ENCODE data around the gene MAFG.

The MAFG gene

GRCh38 chr17:81909966-81910839 is 17.3 kb downstream of the MAFG start:
- no peak for DNase-seq (ENCODE audit: low spot score)

- DNase-seq (ENCODE audit: low spot score): no peak
These were observed 18.3 kb downstream of the MAFG start for GRCh38 chr17:81909231-81909630.

DNA sequence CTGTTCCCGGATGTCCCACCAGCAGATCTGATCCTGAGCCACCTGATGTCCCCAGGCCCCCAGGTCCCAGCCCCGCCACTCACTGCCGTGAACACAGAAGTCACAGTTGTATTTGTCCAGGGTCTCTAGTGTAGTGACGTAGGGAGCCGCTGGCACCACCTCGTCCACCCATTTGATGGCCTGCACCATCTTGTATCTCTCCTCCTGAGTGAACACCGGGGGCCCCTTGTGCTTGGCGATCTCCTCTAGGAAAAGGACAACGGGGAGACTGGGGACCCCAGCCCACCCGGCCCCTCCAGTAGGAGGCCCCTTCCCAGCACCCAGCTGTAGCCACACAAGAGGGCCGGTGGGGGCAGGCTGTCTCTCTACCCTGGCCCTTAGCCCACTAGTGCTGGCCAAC is 18.7 kb downstream of the MAFG start:
- DNase-seq (ENCODE audit: low spot score): no peak

DNA sequence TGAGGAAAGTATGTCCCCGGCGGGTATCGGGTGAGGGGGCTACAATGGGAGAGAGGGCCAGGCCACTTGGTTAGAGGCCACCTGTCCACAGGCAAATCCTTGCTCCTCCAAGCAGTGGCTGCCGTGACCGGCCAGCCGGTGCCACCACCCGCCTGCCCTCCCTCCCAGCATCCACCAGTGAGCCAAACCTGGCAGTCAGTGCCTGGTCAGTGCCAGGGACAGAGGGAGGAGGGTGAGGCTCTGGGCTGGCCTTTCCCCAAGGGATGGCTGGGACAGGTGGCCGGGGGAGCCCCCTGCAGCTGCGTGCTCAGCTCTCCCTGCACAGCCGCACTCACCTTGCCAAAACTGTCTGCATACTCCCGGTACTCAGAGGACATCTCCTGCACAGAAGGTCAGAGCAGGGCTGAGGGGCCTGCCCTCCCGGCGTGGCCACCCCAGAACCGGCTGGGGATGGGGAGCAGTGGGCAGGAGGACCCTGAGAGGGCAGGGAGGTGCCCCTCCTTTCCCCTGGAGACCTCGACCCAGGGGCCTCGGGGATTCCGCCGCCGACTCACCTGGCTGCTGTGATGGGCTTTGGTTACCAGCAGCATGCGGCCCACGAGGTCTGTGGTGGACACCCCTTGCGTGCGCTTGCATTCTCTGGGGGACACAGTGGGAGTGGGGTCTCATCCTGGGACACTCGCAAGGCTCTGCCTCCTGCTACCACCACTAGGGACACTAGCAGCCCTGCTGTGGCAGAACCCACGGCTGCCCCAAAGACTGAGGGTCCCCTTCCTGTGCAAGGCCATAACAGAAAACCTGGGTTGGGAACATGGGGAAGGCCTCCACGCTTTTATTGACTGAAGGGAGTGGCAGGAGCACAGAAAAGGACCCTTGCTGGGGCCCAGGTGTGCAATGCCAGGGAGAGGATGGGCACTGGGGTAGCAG is 20.1 kb downstream of the MAFG start:
- DNase-seq (ENCODE audit: low spot score): no peak

DNA sequence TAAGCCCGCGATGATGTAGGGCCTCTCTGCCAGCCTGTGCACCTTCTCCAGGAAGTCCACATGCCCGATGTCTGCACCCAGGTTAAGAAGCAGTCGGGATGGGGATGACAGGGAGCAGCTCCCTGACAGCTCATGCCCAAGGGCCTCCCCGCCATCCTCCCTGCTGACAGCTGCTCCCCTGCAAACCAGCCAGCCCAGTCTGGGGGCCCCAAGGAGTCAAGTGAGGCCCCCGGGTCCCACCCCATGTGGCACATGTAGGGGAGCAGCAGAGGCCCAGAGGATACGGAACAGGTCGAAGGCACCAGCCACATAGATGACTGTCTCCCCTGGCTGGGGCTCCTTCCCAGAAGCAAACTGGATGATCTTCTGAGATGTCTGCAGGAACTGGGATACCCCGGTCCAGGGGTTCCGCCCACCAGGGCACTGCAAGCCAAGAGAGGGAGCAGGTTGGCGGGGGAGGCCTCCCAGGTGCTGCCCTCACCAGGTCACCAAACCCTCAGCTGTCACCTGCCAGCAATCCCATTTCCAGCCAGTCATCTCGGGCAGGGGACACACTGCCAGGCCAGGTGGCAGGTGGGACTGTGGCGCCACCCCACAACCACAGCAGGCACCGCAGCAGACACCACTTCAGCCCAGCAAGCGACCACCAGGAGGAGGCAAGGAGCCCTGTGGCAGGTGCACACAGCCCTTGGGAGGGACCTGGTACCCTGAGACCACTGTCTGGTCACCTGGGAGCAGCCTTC is 20.9 kb downstream of the MAFG start:
- DNase-seq (ENCODE audit: low spot score): no peak

GRCh38 chr17:81905993-81906392 is 21.5 kb downstream of the MAFG start:
- no peak for DNase-seq (ENCODE audit: low spot score)

GRCh38 chr17:81905424-81905875 is 22.1 kb downstream of the MAFG start:
- no peak for DNase-seq (ENCODE audit: low spot score)

GRCh38 chr17:81904600-81905423 is 22.7 kb downstream of the MAFG start:
- no peak for DNase-seq (ENCODE audit: low spot score)

DNA sequence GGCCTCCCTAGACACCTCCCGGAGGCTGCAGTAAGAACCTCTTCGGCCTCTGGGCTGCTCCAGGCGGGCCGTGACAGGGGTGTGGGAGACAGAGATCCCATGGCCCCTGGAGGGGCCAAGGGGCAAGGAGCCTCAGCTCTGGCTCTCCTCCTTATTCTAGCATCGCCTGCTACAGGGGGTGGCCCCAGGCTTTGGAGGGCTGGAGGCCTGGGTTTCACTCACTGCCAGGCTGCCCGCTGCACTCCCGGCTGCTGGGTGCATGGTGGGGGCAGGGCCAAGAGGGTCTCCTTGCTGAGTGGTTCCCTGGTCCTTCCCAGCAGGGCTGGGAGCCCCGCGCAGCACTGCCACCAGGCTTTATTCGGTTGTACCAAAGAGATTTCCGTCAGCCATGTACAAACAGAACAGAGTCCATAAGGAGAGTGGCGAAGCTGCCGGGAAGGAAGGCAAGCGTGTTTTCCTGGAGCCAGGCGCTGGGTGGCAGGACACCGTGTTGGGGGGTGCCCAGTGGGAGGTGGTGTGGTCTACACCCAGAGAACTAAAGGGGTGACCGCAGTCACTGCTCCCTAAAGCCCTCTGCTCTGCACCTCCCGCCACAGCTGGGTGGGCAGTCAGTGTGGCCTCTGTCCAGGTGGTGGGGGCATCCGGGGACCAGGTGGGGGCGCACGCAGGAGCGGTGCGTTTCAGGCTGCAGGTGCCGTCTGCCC is 23.5 kb downstream of the MAFG start:
- no peak for DNase-seq (ENCODE audit: low spot score)

DNA sequence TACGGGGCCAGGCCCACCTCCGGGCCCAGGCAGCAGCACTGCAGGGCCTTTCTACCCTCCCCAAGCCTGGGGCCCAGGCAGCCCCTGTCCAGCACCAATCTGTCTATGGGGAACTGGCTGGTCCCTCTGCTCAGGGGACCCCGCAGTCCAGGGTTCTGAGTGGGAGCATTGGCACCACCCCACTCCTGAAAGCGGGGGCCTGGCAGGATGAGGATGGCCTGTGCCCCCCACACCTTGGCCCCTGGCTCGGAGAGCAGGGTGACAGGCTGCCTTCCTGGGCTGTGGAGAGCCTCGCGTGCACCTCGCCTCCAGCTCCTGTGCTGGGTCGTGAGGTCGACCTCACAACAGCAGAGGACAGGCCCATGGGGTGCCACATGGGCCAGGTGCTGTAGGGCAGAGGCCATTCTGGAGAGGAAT is 24.1 kb downstream of the MAFG start:
- no peak for DNase-seq (ENCODE audit: low spot score)

- DNase-seq (ENCODE audit: low spot score): no peak
These were observed 24.7 kb downstream of the MAFG start for GRCh38 chr17:81902653-81903414.

DNA sequence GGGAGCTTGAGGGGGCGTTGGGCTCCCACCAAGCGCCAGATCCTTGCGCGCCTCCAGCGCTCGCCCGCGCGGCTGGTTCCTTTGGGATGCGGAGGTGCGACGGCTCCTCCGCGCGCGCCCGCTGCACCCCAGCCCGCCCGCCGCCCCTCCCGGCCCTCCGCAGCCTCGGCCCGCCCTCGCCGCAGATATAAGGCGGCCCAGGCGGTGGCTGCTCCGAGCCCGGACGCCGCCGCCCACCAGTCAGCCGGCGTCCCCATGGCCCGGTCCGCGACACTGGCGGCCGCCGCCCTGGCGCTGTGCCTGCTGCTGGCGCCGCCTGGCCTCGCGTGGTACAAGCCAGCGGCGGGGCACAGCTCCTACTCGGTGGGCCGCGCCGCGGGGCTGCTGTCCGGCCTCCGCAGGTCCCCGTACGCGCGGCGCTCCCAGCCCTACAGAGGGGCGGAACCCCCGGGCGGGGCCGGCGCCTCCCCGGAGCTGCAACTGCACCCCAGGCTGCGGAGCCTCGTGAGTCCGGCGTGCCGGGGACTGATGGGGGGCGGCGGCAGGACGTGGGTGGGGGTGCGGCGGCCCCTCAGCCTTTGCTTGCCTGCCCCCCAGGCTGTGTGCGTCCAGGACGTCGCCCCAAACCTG is 25.4 kb downstream of the MAFG start, which contains the start of gene NPB:
Gene NPB, plus strand, starts transcription at position 216 of the 630 bp plus-strand sequence. Its CDS starts 40 bp downstream, at position 256.
- no peak for DNase-seq (ENCODE audit: low spot score)

DNA sequence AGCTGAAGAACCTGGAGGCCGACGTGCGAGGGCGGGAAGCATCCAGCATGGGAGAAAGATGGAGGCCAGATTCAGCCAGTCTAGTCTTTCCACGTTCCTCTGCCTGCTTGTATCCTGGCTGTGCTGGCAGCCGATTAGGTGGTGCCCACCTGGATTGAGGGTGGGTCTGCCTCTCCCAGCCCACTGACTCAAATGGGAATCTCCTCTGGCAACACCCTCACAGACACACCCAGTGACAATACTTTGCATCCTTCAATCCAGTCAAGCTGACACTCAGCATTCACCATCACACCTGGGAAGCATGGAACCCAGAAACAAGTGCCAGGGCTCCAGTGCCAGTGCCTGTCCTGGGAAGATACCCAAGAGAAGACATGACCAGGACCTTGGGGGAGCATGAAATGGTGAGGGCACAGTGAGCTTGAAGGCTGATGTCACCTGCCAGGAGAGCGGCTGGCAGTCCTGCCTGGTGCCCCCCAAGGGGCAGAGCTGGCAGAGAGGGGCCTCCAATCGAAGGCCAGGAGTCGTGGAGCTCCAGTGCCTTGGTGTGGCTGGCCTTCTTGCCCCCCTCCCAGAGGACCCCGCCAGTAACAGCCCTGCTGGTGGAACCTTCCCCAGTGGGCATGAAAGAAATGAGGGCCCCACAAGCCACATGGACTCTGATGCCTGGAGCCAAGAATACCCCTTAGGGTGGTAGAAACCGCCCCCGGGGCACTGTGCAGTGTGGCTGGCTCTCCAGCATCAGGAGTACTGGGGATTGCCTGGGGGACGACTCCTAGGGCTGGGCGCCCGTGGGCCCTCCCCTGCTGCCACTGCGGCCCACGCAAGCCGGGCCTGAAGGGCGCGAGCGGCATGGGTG is 26.1 kb downstream of the MAFG start:
- no peak for DNase-seq (ENCODE audit: low spot score)

DNA sequence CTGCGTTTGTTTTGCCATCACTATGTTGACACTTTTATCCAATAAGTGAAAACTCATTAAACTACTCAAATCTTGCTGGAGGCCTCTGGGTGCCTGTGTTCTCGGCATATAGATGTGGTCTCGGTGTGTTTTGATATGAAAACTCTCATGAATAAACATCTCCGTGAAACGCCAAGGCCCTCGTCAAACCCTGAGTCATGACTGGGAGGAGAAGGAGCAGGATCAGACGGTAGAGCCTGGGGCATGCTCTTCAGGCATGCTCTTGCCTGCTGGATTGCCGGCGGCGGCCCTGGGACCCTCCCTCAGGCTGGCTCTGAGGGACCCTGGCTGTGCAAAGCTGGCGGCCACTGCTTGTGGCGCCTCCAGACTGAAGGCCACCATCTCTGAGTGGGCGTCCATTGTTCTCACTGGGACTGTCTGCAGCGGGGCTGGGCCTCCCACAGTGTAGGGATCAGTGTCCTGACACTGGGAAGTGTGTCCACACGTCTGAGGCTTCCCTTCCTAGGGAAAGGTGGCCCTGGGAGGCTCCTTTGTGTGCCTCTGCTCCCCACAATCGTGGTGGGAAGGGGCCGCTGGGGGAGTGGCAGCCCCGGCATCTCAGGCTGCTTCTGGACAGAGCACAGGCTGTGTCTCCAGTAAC is 27.2 kb downstream of the MAFG start:
- no peak for DNase-seq (ENCODE audit: low spot score)

DNA sequence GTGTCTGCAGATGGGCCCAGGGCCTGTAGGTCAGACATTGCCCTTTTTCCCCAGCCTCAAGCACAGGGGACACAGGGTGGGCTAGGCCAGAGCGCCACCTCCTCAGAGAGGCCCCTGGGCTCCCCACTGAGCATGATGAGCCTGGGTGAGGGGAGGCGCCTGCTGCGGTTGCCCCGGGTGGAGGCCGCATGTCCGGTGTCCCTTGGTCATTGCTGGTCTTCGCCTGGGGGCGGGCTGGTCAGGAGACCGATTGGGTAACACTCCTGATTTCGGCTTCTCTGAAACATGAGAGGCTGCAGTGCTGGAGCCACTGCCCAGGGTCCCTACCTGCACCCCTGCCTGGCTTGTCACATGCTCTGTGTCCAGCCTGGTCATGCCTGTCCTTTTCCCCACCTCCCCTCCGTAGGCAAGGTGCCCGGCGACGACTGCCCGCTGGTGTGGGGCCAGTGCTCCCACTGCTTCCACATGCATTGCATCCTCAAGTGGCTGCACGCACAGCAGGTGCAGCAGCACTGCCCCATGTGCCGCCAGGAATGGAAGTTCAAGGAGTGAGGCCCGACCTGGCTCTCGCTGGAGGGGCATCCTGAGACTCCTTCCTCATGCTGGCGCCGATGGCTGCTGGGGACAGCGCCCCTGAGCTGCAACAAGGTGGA is 27.9 kb downstream of the MAFG start:
- DNase-seq (ENCODE audit: low spot score): no peak

- DNase-seq (ENCODE audit: low spot score): no peak
These were observed 28.6 kb downstream of the MAFG start for GRCh38 chr17:81898885-81899284.
